Subcutaneous abdominal adipose tissue (tissue), 5 donors: Measurements from ENCODE around the gene POLR3A.
"Not testable (repeated sequence)": the region's sequence is repeated elsewhere in the genome, so short reads cannot be mapped to it uniquely, and the experiment has no call there.

ENCODE experiments used
- H3K27ac ChIP-seq: one replicate; pipeline ENCODE4 v1.7.0; 2013; ENCODE audit warnings: low read depth, mild to moderate bottlenecking, inconsistent platforms, low read length, moderate library complexity
- H3K27me3 ChIP-seq, 5 donors: one replicate each; pipeline ENCODE4 v1.7.0; 2013; ENCODE audit warnings: low read length in 5 of 5, inconsistent platforms in 1 of 5; ENCODE audit not compliant: control insufficient read depth in 5 of 5, insufficient read depth in 4 of 5
- H3K36me3 ChIP-seq, 5 donors: one replicate each; pipeline ENCODE4 v1.7.0; 2013; ENCODE audit warnings: low read length in 5 of 5; ENCODE audit not compliant: control insufficient read depth in 5 of 5, insufficient read depth in 5 of 5
- H3K4me1 ChIP-seq, 5 donors: one replicate each; pipeline ENCODE4 v1.7.0; 2013; ENCODE audit warnings: low read length in 5 of 5, mild to moderate bottlenecking in 3 of 5, moderate library complexity in 1 of 5; ENCODE audit not compliant: control insufficient read depth in 5 of 5, insufficient read depth in 5 of 5
- H3K4me3 ChIP-seq, 5 donors: one replicate each; pipeline ENCODE4 v1.7.0; 2013; ENCODE audit warnings: low read length in 5 of 5, low read depth in 1 of 5
- H3K9ac ChIP-seq, 5 donors: one replicate each; pipeline ENCODE4 v1.7.0; 2013; ENCODE audit warnings: low read length in 5 of 5, mild to moderate bottlenecking in 4 of 5, moderate library complexity in 3 of 5
- H3K9me3 ChIP-seq, 5 donors: one replicate each; pipeline ENCODE4 v1.7.0; 2013; ENCODE audit warnings: low read length in 5 of 5; ENCODE audit not compliant: control insufficient read depth in 5 of 5
- donor health status: healthy.
- donor health status: healthy.
- donor health status: healthy.
- donor health status: healthy.
- donor health status: healthy.

Gene POLR3A

DNA sequence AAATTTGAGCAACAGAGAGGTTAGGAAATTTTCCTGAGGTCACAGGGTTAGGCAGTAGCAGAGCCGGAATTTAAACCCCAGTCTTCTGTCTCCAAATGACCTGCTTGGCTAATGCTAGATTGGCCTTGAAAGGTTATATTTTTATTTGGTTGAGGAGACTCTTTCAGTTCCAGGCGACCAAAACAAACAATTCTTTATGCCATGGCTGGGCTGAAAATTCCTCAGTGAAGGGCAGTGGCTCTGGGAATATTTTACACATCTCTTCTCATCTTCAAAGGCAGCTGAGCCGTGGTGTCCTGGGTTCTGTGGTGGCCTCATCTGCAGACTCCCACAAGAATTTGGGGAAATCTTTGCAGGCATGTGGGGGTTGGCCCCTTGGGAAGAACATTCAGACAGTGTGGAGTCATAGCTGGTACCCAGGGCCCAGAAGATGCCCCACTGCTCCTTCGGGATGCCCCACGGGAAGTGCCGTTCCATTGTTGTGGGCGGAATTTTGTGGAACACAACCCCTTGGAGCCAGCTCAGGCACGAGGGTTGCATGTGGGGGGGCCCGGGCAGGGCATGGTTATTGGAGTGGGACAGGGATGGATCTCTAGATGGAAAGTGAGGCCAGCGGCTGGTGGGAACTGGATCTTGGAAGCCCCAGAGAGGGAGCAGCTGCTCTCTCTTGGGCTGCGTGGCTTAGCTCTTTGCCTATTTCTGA is 37.6 kb upstream of the POLR3A start:
- Histone ChIP-seq H3K4me3 (no peak overlapping the region), H3K4me1 (peaks cover 0 to 12% (median 7%) of the 10 kb centered on the region in 5 donors), H3K9ac (no peak overlapping the region), H3K9me3 (no peaks in the 10 kb centered on the region), H3K27ac (no peak overlapping the region), H3K36me3 (no peaks in the 10 kb centered on the region), H3K27me3 (no peaks in the 10 kb centered on the region)

DNA sequence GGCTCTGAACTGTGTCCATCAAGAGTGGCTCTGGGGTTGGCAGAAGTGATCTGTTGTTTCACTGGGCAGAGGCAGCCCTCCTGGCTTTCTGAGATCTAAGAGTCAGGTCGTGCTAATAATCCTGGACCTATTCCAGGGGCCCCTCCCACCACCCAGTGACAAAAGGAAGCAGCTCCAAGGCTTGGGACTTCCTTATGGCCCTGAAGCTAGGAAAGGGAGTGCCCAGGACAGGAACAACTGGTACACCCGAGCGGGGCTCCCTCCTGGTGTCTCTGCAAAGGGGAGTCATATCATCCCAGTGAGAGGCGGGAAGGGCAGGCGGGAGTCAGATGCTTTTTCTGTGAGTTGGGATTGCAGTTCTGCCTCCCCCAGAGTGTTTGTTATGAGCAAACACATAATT is 36.7 kb upstream of the POLR3A start:
- Histone ChIP-seq H3K27ac (no peak overlapping the region), H3K27me3 (no peaks in the 10 kb centered on the region), H3K36me3 (no peaks in the 10 kb centered on the region), H3K4me1 (peaks cover 0 to 12% (median 7%) of the 10 kb centered on the region in 5 donors), H3K9me3 (no peaks in the 10 kb centered on the region), H3K9ac (no peak overlapping the region), H3K4me3 (no peak overlapping the region)

DNA sequence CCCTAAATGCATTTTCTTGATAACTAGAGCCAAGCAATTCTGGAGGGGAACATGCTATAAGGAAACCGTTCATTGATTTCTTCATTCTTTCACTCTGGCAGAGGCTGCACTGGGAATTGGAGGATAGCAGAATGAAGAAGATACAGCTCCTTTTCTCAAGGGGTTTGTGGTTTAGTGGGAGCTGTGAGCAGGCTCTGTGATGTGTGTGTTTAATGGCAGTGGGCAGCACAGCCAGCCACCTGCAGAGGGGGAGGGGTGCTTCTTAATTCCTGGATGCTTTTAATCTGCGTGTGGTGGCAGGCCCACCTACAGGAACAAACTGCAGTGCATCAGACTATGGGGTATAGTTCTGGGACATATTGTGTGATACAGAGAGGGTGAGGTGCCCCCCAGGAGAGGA is 36.3 kb upstream of the POLR3A start:
- no peaks in the 10 kb centered on the region for H3K27me3 ChIP-seq
- no peak overlapping the region for H3K27ac ChIP-seq
- peaks cover 0 to 9% (median 4%) of the 10 kb centered on the region in 5 donors for H3K4me1 ChIP-seq
- H3K9me3 ChIP-seq, result no peaks in the 10 kb centered on the region
- no peak overlapping the region for H3K4me3 ChIP-seq
- H3K9ac ChIP-seq, result no peak overlapping the region
- no peaks in the 10 kb centered on the region for H3K36me3 ChIP-seq

GRCh38 chr10:78064919-78065318 is 35.6 kb upstream of the POLR3A start:
- not testable (repeated sequence) for H3K27me3 ChIP-seq, H3K4me1 ChIP-seq

DNA sequence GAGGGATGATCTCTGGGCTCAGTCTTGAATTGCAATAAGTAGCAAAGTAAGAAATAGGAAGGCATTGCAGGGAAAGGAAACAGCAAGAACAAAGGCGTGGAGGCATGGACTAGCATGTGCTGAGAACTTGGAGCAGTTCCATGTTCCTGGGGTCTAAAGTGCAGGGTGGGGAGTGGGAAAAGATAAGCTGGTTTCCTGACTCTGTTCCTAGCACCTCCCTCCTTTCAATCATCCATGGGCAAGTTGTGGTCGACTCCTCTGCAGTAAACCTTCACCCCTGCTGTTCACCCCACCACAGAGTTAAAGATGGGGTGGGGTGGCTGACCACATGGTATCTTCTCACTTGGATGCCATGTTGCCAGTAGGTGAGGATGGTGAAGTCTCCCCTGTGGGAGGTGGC is 33.9 kb upstream of the POLR3A start:
- Histone ChIP-seq H3K36me3 (no peaks in the 10 kb centered on the region), H3K4me3 (no peak overlapping the region), H3K9me3 (no peaks in the 10 kb centered on the region), H3K27ac (no peak overlapping the region), H3K27me3 (no peaks in the 10 kb centered on the region), H3K9ac (no peak overlapping the region), H3K4me1 (peaks cover 0 to 7% (median 0%) of the 10 kb centered on the region in 5 donors)

More at GRCh38 chr10:78064919-78065318, 35.6 kb upstream of the POLR3A start:
- H3K36me3 ChIP-seq, H3K4me3 ChIP-seq, H3K27ac ChIP-seq, H3K9me3 ChIP-seq, H3K9ac ChIP-seq: not testable (repeated sequence)

GRCh38 chr10:78062296-78062695 is 33.0 kb upstream of the POLR3A start:
- no peaks in the 10 kb centered on the region for H3K9me3 ChIP-seq

DNA sequence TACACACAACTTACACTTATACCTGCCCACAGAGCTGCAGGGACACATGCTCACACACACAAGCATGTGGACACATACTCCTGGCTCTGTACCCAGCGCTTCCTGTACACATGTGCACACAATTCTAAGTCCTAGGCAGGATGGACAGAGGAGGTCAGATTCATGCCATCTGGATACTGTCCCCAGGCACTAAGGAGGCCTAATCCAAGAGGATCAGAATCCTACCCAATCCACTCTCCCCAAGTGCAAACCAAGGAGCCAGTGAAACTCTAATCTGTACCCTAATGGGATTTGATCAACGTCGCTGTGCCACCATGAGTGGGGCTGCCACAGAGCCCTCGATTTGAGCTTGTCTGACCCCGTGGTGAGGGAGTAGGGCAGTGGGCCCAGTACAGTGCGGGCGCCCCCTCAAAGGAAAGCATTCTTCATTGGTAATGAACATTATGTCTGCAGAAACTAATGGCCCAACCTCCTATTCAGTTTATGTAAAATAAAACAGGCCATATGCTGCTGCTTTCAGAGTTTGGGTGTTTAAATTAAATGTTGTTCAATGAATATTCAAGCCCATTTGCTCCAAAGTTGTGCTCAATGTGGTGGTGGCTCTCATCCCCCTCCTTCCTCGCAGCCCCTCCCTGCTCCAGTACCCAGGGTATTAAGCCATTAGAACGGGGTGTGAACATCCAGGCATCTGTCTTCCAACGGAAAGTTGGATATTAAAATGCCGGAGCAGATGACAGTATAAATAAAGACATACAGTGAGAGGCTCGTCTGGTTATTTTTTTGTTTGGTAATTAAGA is 30.8 kb upstream of the POLR3A start:
- no peaks in the 10 kb centered on the region for H3K27me3 ChIP-seq
- no peak overlapping the region for H3K4me3 ChIP-seq
- H3K27ac ChIP-seq, result no peak overlapping the region
- H3K4me1 ChIP-seq, result no peaks in the 10 kb centered on the region
- no peak overlapping the region for H3K9ac ChIP-seq
- H3K9me3 ChIP-seq, result no peaks in the 10 kb centered on the region
- H3K36me3 ChIP-seq, result no peaks in the 10 kb centered on the region

More at GRCh38 chr10:78062296-78062695, 33.0 kb upstream of the POLR3A start:
- Histone ChIP-seq H3K27me3 (no peaks in the 10 kb centered on the region), H3K27ac (no peak overlapping the region), H3K4me1 (peaks cover 0 to 7% (median 0%) of the 10 kb centered on the region in 5 donors), H3K36me3 (no peaks in the 10 kb centered on the region), H3K9ac (no peak overlapping the region), H3K4me3 (no peak overlapping the region)

DNA sequence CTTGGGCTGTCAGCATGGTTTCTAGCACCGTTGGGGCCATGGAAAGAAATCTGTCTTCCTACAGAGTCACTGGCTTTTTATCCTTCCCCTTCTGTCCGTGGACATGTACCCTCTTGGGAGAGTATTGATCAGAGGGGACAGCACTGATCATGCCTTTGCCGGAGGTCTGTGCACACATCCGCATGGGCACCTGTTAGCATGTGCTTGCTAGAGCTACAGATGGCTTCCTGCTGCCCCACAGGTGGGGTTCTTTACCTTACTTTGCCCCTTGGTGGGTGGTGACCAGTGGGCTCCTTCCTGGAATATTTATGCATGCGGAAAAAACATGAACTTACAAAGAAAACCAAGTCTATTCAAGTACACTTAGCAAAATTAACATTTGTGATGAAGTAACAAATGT is 29.2 kb upstream of the POLR3A start:
- no peaks in the 10 kb centered on the region for H3K9me3 ChIP-seq
- no peak overlapping the region for H3K9ac ChIP-seq
- H3K36me3 ChIP-seq, result peaks cover 0 to 5% (median 3%) of the 10 kb centered on the region in 5 donors
- no peaks in the 10 kb centered on the region for H3K4me1 ChIP-seq
- no peaks in the 10 kb centered on the region for H3K27me3 ChIP-seq
- no peak overlapping the region for H3K4me3 ChIP-seq
- no peak overlapping the region for H3K27ac ChIP-seq

GRCh38 chr10:78053211-78053868 is 24.0 kb upstream of the POLR3A start:
- Histone ChIP-seq H3K27ac (no peak overlapping the region), H3K9me3 (no peaks in the 10 kb centered on the region), H3K27me3 (no peaks in the 10 kb centered on the region), H3K4me3 (no peak overlapping the region), H3K4me1 (no peaks in the 10 kb centered on the region), H3K9ac (no peak overlapping the region), H3K36me3 (peaks cover 0 to 10% (median 4%) of the 10 kb centered on the region in 5 donors)

GRCh38 chr10:78049851-78050250 is 20.5 kb upstream of the POLR3A start:
- Histone ChIP-seq H3K4me1 (peaks cover 0 to 7% (median 4%) of the 10 kb centered on the region in 5 donors), H3K9ac (no peak overlapping the region), H3K36me3 (peaks cover 0 to 9% (median 4%) of the 10 kb centered on the region in 5 donors), H3K4me3 (no peak overlapping the region), H3K9me3 (no peaks in the 10 kb centered on the region), H3K27ac (no peak overlapping the region), H3K27me3 (no peaks in the 10 kb centered on the region)
